ENCODE results near the gene ZNF234.

Gene ZNF234

DNA sequence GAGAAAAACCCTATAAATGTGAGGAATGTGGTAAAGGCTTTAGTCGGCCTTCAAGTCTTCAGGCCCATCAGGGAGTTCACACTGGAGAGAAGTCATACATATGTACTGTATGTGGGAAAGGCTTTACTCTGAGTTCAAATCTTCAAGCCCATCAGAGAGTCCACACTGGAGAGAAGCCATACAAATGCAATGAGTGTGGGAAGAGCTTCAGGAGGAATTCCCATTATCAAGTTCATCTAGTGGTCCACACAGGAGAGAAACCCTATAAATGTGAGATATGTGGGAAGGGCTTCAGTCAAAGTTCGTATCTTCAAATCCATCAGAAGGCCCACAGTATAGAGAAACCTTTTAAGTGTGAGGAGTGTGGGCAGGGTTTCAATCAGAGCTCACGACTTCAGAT is 35.2 kb downstream of the ZNF234 start:
- TF ChIP-seq, protein P1, sequence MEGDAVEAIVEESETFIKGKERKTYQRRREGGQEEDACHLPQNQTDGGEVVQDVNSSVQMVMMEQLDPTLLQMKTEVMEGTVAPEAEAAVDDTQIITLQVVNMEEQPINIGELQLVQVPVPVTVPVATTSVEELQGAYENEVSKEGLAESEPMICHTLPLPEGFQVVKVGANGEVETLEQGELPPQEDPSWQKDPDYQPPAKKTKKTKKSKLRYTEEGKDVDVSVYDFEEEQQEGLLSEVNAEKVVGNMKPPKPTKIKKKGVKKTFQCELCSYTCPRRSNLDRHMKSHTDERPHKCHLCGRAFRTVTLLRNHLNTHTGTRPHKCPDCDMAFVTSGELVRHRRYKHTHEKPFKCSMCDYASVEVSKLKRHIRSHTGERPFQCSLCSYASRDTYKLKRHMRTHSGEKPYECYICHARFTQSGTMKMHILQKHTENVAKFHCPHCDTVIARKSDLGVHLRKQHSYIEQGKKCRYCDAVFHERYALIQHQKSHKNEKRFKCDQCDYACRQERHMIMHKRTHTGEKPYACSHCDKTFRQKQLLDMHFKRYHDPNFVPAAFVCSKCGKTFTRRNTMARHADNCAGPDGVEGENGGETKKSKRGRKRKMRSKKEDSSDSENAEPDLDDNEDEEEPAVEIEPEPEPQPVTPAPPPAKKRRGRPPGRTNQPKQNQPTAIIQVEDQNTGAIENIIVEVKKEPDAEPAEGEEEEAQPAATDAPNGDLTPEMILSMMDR (IDR thresholded peaks at IDR 0.05; ENCODE audit: low read length) = no peak
- no peak for TF ChIP-seq EZH2 (IDR thresholded peaks at IDR 0.05; ENCODE audit: borderline replicate concordance, low read length)
- H3K4me3 ChIP-seq (ENCODE audit: low read depth, low read length, poor library complexity, severe bottlenecking) = no peak overlapping the region
- no peaks in the 10 kb centered on the region for H3K27me3 ChIP-seq (ENCODE audit: insufficient read depth, low read length)

DNA sequence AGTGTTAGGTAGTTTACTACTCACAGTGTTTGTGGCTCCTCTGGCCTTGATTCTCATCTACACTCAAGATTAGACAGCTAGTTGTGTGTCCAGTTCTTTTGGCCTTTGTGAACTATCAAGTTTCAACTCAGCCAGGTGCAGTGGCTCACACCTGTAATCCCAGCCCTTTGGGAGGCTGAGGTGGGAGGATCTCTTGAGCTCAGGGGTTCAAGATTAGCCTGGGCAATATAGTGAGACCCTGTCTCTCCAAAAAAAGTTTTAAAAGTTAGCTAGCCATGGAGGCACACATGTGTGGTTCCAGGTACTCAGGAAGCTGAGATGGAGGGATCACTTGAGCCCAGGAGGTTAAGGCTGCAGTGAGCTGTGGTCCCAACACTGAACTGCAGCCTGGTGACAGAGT is 39.6 kb downstream of the ZNF234 start:
- H3K4me3 ChIP-seq (ENCODE audit: low read depth, low read length, poor library complexity, severe bottlenecking) = no peak overlapping the region
- peaks cover 19% of the 10 kb centered on the region for H3K36me3 ChIP-seq (ENCODE audit: insufficient read depth, low read length)
- H3K4me2 ChIP-seq (ENCODE audit: low read length) = no peak overlapping the region
- peaks cover 20% of the 10 kb centered on the region for H3K9me3 ChIP-seq (ENCODE audit: low read length)
- no peaks in the 10 kb centered on the region for H3F3A ChIP-seq (ENCODE audit: insufficient read depth, low read length)
- no peaks in the 10 kb centered on the region for H3K4me1 ChIP-seq (ENCODE audit: insufficient read depth, low read length, severe bottlenecking)
- H3K27me3 ChIP-seq (ENCODE audit: insufficient read depth, low read length) = no peaks in the 10 kb centered on the region
- no peaks in the 10 kb centered on the region for H3K9me2 ChIP-seq (ENCODE audit: low read depth, low read length)
- no peak overlapping the region for H3K27ac ChIP-seq (ENCODE audit: low read depth, low read length, poor library complexity, severe bottlenecking)
- no peak overlapping the region for H2AFZ ChIP-seq (ENCODE audit: low read length)
- no peaks in the 10 kb centered on the region for H4K20me1 ChIP-seq (ENCODE audit: insufficient read depth, low read length)
- TF ChIP-seq, protein P1 (IDR thresholded peaks at IDR 0.05; ENCODE audit: low read length) = no peak
- no peak for TF ChIP-seq EZH2 (IDR thresholded peaks at IDR 0.05; ENCODE audit: borderline replicate concordance, low read length)
- no peak overlapping the region for H3K9ac ChIP-seq (ENCODE audit: low read length)
- H3K79me2 ChIP-seq (ENCODE audit: insufficient read depth, low read length) = no peaks in the 10 kb centered on the region

More for the DNA sequence above, 35.2 kb downstream of the ZNF234 start:
- Histone ChIP-seq H3K9me3 (ENCODE audit: low read length) (peaks cover 38% of the 10 kb centered on the region), H3K36me3 (ENCODE audit: insufficient read depth, low read length) (peaks cover 63% of the 10 kb centered on the region), H3K27ac (ENCODE audit: low read depth, low read length, poor library complexity, severe bottlenecking) (no peak overlapping the region), H3F3A (ENCODE audit: insufficient read depth, low read length) (no peaks in the 10 kb centered on the region), H3K9ac (ENCODE audit: low read length) (no peak overlapping the region), H3K4me1 (ENCODE audit: insufficient read depth, low read length, severe bottlenecking) (no peaks in the 10 kb centered on the region), H4K20me1 (ENCODE audit: insufficient read depth, low read length) (no peaks in the 10 kb centered on the region), H3K79me2 (ENCODE audit: insufficient read depth, low read length) (no peaks in the 10 kb centered on the region), H2AFZ (ENCODE audit: low read length) (no peak overlapping the region), H3K4me2 (ENCODE audit: low read length) (no peak overlapping the region), H3K9me2 (ENCODE audit: low read depth, low read length) (no peaks in the 10 kb centered on the region)

- no peaks in the 10 kb centered on the region for H3F3A ChIP-seq (ENCODE audit: insufficient read depth, low read length)
- no peaks in the 10 kb centered on the region for H4K20me1 ChIP-seq (ENCODE audit: insufficient read depth, low read length)
- no peak overlapping the region for H3K27ac ChIP-seq (ENCODE audit: low read depth, low read length, poor library complexity, severe bottlenecking)
- H3K9me2 ChIP-seq (ENCODE audit: low read depth, low read length) = no peaks in the 10 kb centered on the region; the same call in 1 of the 2 replicates
- no peak overlapping the region for H3K4me3 ChIP-seq (ENCODE audit: low read depth, low read length, poor library complexity, severe bottlenecking)
- H3K9ac ChIP-seq (ENCODE audit: low read length) = no peak overlapping the region
- H3K79me2 ChIP-seq (ENCODE audit: insufficient read depth, low read length) = no peaks in the 10 kb centered on the region
- TF ChIP-seq, protein P1 (IDR thresholded peaks at IDR 0.05; ENCODE audit: low read length) = no peak
- no peak for TF ChIP-seq EZH2 (IDR thresholded peaks at IDR 0.05; ENCODE audit: borderline replicate concordance, low read length)
- no peaks in the 10 kb centered on the region for H3K4me1 ChIP-seq (ENCODE audit: insufficient read depth, low read length, severe bottlenecking)
- peaks cover 9% of the 10 kb centered on the region; the same call in 1 of the 2 replicates for H3K9me3 ChIP-seq (ENCODE audit: low read length)
- H2AFZ ChIP-seq (ENCODE audit: low read length) = no peak overlapping the region
- H3K36me3 ChIP-seq (ENCODE audit: insufficient read depth, low read length) = peaks cover 7% of the 10 kb centered on the region
- H3K27me3 ChIP-seq (ENCODE audit: insufficient read depth, low read length) = no peaks in the 10 kb centered on the region
- H3K4me2 ChIP-seq (ENCODE audit: low read length) = no peak overlapping the region
These were observed 40.8 kb downstream of the ZNF234 start for GRCh38 chr19:44182145-44182544.
